Measurements from ENCODE around the gene SCML2.
"Not testable (repeated sequence)": the region's sequence is repeated elsewhere in the genome, so short reads cannot be mapped to it uniquely, and the experiment has no call there.

Gene SCML2

GRCh38 chrX:18255059-18255458, 99.4 kb downstream of the SCML2 start:
- no peak for DNase-seq

- DNase-seq: no peak
These were observed 101.7 kb downstream of the SCML2 start for GRCh38 chrX:18252644-18253359.

- DNase-seq: not testable (repeated sequence)
These were observed 124.8 kb downstream of the SCML2 start for GRCh38 chrX:18229646-18230045.

GRCh38 chrX:18228069-18228468, 126.4 kb downstream of the SCML2 start:
- no peak for DNase-seq

- no peak for DNase-seq
These were observed 127.0 kb downstream of the SCML2 start for GRCh38 chrX:18227458-18227857.

- no peak for DNase-seq
These were observed 133.7 kb downstream of the SCML2 start, which contains the start of gene BEND2 for GRCh38 chrX:18220786-18221185. TSS of gene BEND2 (minus strand) at chrX:18220886. CDS start at chrX:18220750, 136 bp downstream.

GRCh38 chrX:18210470-18210869, 144.0 kb downstream of the SCML2 start:
- DNase-seq: no peak

- DNase-seq: no peak
These were observed 147.8 kb downstream of the SCML2 start for GRCh38 chrX:18206657-18207056.

GRCh38 chrX:18203631-18204030, 150.9 kb downstream of the SCML2 start:
- DNase-seq: no peak

- no peak for DNase-seq
These were observed 159.8 kb downstream of the SCML2 start for GRCh38 chrX:18194688-18195087.
